Suprapubic skin (tissue), 3 donors: Measurements from ENCODE around the gene MUC20.

Experiments used
- CTCF ChIP-seq, 2 donors: fragments of 200-600 bp in 1 of 2; fragments of 450-650 bp in 1 of 2; sonication (generic) in 1 of 2; IDR thresholded peaks; one replicate each; pipeline ENCODE4 v1.5.1; 2016 to 2019; ENCODE audit warnings: antibody characterized with exemption in 2 of 2, mild to moderate bottlenecking in 1 of 2, moderate library complexity in 1 of 2
- POLR2AphosphoS5 ChIP-seq, 3 donors: sonication (generic); formaldehyde crosslinking; IDR thresholded peaks; one replicate each; pipeline ENCODE4 v1.6.1; 2017; ENCODE audit warnings: antibody characterized with exemption in 3 of 3

DNA sequence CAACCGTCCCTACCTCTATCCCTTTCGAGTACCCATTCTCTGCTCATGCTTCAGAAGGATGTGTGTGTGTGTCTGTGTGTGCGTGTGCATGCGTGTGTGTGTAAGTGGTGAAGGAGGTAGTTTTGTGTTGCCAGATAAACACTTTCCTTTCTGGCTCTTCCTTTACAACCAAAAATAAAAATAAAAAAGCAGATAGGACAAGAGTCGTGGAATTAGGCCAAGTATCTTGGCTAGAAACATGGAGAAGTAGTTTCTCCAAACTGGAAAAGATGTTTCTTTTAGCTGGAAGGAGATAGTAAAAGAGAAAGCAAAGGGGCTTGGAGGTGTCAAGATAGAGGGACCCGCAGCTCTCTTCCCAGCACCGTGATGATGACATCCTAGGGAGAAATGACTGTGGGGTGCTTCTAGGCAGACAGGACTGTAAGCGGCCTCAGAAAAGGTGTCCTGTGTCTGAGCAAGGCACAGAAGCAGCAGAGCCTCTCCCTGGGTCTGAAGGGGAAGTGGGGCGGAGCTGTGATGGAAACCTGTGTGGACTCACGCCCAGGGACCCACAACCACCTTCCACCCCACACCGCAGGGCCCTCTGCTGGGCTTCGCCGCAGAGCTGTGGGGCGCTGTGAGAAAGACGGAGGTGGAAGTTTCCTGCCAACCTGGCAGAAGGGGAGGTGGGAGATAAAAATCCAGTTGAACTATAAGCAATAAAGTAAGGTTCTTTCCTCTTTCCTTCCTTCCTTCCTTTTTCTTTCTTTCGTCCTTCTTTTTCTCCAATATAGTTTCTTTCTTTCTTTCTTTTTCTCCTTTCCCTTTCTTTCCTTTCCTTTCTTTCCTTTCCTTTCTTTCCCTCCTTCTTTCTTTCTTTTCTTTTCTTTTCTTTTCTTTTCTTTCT, 35.3 kb downstream of the MUC20 start:
- TF ChIP-seq CTCF (IDR thresholded peaks at IDR 0.05) (no peak), POLR2AphosphoS5 (IDR thresholded peaks at IDR 0.05) (no peak)
